HCT116 (cell line): ENCODE data around the gene ZDHHC22. TPM values are rescaled to one million over a fixed set of nuclear protein-coding genes. Genes with fewer than 3 reads are reported as not detected.

ENCODE experiments used
- ATAC-seq: fragments of 200-7000 bp; cut with Tn5 transposase; 2 replicates; pipeline ENCODE4 v1.9.1; 2020; ENCODE audit warnings: mild to moderate bottlenecking, moderate library complexity
- BruUV-seq: library from RNA; stranded (reverse); fragments of 400-500 nt; replicated peaks from 2 replicates; lab custom pipeline; 2021; lab: Mats Ljungman, UMichigan
- CTCF ChIA-PET: fragments of 300-600 bp; sonication (Branson Sonifier 250); formaldehyde crosslinking; loops from one replicate; lab custom pipeline; 2021; ENCODE audit warnings: antibody characterized with exemption; lab: Charles Lee
- POLR2A ChIA-PET: fragments of 300-600, 350-600 bp; sonication (Branson Sonifier 250); formaldehyde crosslinking; loops from one replicate; lab custom pipeline; 2021; ENCODE audit warnings: antibody characterized with exemption; lab: Charles Lee
- RAD21 ChIA-PET, 2 experiments: fragments of 300-600 bp; sonication (Branson Sonifier 250); formaldehyde crosslinking; loops; one replicate each; lab custom pipeline; 2023; ENCODE audit warnings: low total read pairs in 2 of 2; ENCODE audit not compliant: uncharacterized antibody in 2 of 2, unreplicated experiment in 2 of 2, low non-redundant PET in 1 of 2; lab: Charles Lee
- DNase-seq: peaks from one replicate; pipeline ENCODE4 v3.0.0-alpha.2; 2010; ENCODE audit warnings: low read depth, low spot score
- H2AFZ ChIP-seq: fragments of 200-600 bp; shearing (Covaris generic), sonication (generic); 2 replicates; pipeline ENCODE4 v1.6.1; 2017; ENCODE audit warnings: low read depth, mixed run types, mixed read lengths, antibody characterized with exemption, low read length; ENCODE audit not compliant: poor library complexity, severe bottlenecking
- H3K27ac ChIP-seq: 2 replicates; pipeline ENCODE4 v1.5.1; 2012; ENCODE audit warnings: low read depth, low read length
- H3K27me3 ChIP-seq: fragments of 200-600 bp; sonication (generic); 2 replicates; pipeline ENCODE4 v1.6.1; 2016; ENCODE audit warnings: mixed run types, low read length, mixed read lengths; ENCODE audit not compliant: insufficient read depth
- H3K36me3 ChIP-seq, 2 experiments: fragments of 200-500 bp in 1 of 2; fragments of 200-600 bp in 1 of 2; sonication (Bioruptor generic) in 1 of 2; sonication (generic) in 1 of 2; 2 replicates each; pipeline versions ENCODE4 v1.5.1 to v1.6.1; 2014 to 2016; ENCODE audit warnings: low read length in 2 of 2, inconsistent platforms in 1 of 2, mixed read lengths in 1 of 2, mixed run types in 1 of 2; ENCODE audit not compliant: insufficient read depth in 2 of 2, control insufficient read depth in 1 of 2
- H3K4me1 ChIP-seq, 2 experiments: fragments of 200-600 bp in 1 of 2; sonication (generic) in 1 of 2; 2 replicates each; pipeline versions ENCODE4 v1.5.1 to v1.6.1; 2012 to 2017; ENCODE audit warnings: low read length in 2 of 2, inconsistent platforms in 1 of 2, mild to moderate bottlenecking in 1 of 2, mixed read lengths in 1 of 2, mixed run types in 1 of 2, moderate library complexity in 1 of 2; ENCODE audit not compliant: insufficient read depth in 2 of 2, control insufficient read depth in 1 of 2
- H3K4me2 ChIP-seq: fragments of 200-600 bp; sonication (generic); 2 replicates; pipeline ENCODE4 v1.6.1; 2017; ENCODE audit warnings: mixed run types, low read length, mixed read lengths
- H3K4me3 ChIP-seq, 2 experiments: fragments of 200-600 bp in 1 of 2; sonication (generic) in 1 of 2; replicated peaks in 1 of 2; 2 replicates each; pipeline ENCODE4 v1.5.1; 2011 to 2016; ENCODE audit warnings: low read length in 2 of 2, control low read depth in 1 of 2, low read depth in 1 of 2, mild to moderate bottlenecking in 1 of 2, mixed read lengths in 1 of 2, mixed run types in 1 of 2
- H3K79me2 ChIP-seq: fragments of 200-600 bp; sonication (generic); 2 replicates; pipeline ENCODE4 v1.6.1; 2017; ENCODE audit warnings: mild to moderate bottlenecking, mixed run types, low read length, moderate library complexity, mixed read lengths; ENCODE audit not compliant: insufficient read depth
- H3K9ac ChIP-seq: fragments of 200-600 bp; sonication (generic); 2 replicates; pipeline ENCODE4 v1.6.1; 2016; ENCODE audit warnings: low read length, mixed read lengths
- H3K9me2 ChIP-seq: fragments of 200-600 bp; sonication (generic), shearing (Covaris generic); 2 replicates; pipeline ENCODE4 v1.6.1; 2017; ENCODE audit warnings: mixed run types, mild to moderate bottlenecking, moderate library complexity; ENCODE audit not compliant: insufficient read depth
- H3K9me3 ChIP-seq, 2 experiments: fragments of 200-500 bp in 1 of 2; fragments of 200-600 bp in 1 of 2; sonication (Bioruptor generic) in 1 of 2; sonication (generic) in 1 of 2; 2 replicates each; pipeline ENCODE4 v1.6.1; 2014 to 2017; ENCODE audit warnings: low read length in 2 of 2, mixed read lengths in 2 of 2, inconsistent platforms in 1 of 2, low read depth in 1 of 2, mild to moderate bottlenecking in 1 of 2, mixed run types in 1 of 2, moderate library complexity in 1 of 2; ENCODE audit not compliant: control insufficient read depth in 1 of 2, insufficient read depth in 1 of 2
- H4K20me1 ChIP-seq: fragments of 200-600 bp; sonication (generic), shearing (Covaris generic); 2 replicates; pipeline ENCODE4 v1.6.1; 2017; ENCODE audit warnings: mixed run types, mild to moderate bottlenecking, moderate library complexity; ENCODE audit not compliant: insufficient read depth
- CBX3 ChIP-seq: IDR thresholded peaks from 2 replicates; pipeline ENCODE4 v1.6.1; 2012; ENCODE audit warnings: low read depth
- EGR1 ChIP-seq: IDR thresholded peaks from 2 replicates; pipeline ENCODE4 v1.6.1; 2012; ENCODE audit warnings: low read depth
- ELF1 ChIP-seq: IDR thresholded peaks from 2 replicates; pipeline ENCODE4 v1.6.1; 2012; ENCODE audit warnings: low read depth, borderline replicate concordance
- EZH2 ChIP-seq: fragments of 200-600 bp; sonication (generic); IDR thresholded peaks from 2 replicates; pipeline ENCODE4 v1.6.1; 2017; ENCODE audit warnings: antibody characterized with exemption, mixed run types
- EZH2phosphoT487 ChIP-seq: fragments of 200-600 bp; IDR thresholded peaks from 2 replicates; pipeline ENCODE4 v1.6.1; 2018; ENCODE audit warnings: antibody characterized with exemption, borderline replicate concordance
- JUND ChIP-seq: IDR thresholded peaks from 2 replicates; pipeline ENCODE4 v1.6.1; 2012
- POLR2A ChIP-seq: IDR thresholded peaks from 2 replicates; pipeline ENCODE4 v1.7.0; 2011; ENCODE audit warnings: borderline replicate concordance; ENCODE audit not compliant: insufficient read depth, insufficient read length; ENCODE audit errors: extremely low read depth
- POLR2AphosphoS5 ChIP-seq: IDR thresholded peaks from 2 replicates; pipeline ENCODE4 v1.6.1; 2011; ENCODE audit warnings: mild to moderate bottlenecking, low read depth, low read length, moderate library complexity
- RAD21 ChIP-seq: IDR thresholded peaks from 2 replicates; pipeline ENCODE4 v1.6.1; 2012; ENCODE audit warnings: low read depth, mild to moderate bottlenecking
- SIN3A ChIP-seq: IDR thresholded peaks from 2 replicates; pipeline ENCODE4 v1.6.1; 2012; ENCODE audit warnings: low read depth
- SP1 ChIP-seq: IDR thresholded peaks from 2 replicates; pipeline ENCODE4 v1.6.1; 2012; ENCODE audit warnings: low read depth
- SRF ChIP-seq: IDR thresholded peaks from 2 replicates; pipeline ENCODE4 v1.6.1; 2012; ENCODE audit warnings: low read depth
- TCF7L2 ChIP-seq: IDR thresholded peaks from 2 replicates; pipeline ENCODE4 v1.7.0; 2011; ENCODE audit warnings: borderline replicate concordance, inconsistent platforms; ENCODE audit not compliant: insufficient read depth, insufficient read length; ENCODE audit errors: extremely low read depth
- YY1 ChIP-seq: IDR thresholded peaks from 2 replicates; pipeline ENCODE4 v1.6.1; 2011; ENCODE audit warnings: low read length, low read depth, moderate library complexity, mild to moderate bottlenecking; ENCODE audit not compliant: insufficient replicate concordance; ENCODE audit errors: extremely low read depth
- ZBTB33 ChIP-seq: IDR thresholded peaks from 2 replicates; pipeline ENCODE4 v1.6.1; 2011; ENCODE audit warnings: mild to moderate bottlenecking, low read length, moderate library complexity; ENCODE audit not compliant: insufficient replicate concordance; ENCODE audit errors: extremely low read depth
- ZFX ChIP-seq: fragments of 450-650 bp; IDR thresholded peaks from 2 replicates; pipeline ENCODE4 v1.6.1; 2017
- ZNF274 ChIP-seq: fragments of 200-500 bp; sonication (Bioruptor generic); IDR thresholded peaks from 2 replicates; pipeline ENCODE4 v1.6.1; 2014; ENCODE audit warnings: mild to moderate bottlenecking, low read depth, low read length, inconsistent platforms
- intact Hi-C: fragments of 100-400 bp; cut with micrococcal nuclease; formaldehyde crosslinking; loops from 2 replicates; pipeline ENCODE4 v1.10.0; 2022
- total RNA-seq: library from RNA; stranded (reverse); gene quantifications from one replicate; pipeline ENCODE4 v1.2.1, GENCODE V29; 2021; ENCODE audit not compliant: unreplicated experiment
- TF ChIP-seq, protein P1 (sequence below): IDR thresholded peaks from 2 replicates; pipeline ENCODE4 v1.6.1; 2012; ENCODE audit warnings: low read depth
- TF ChIP-seq, protein P2 (sequence below): IDR thresholded peaks from 2 replicates; pipeline ENCODE4 v1.6.1; 2012

ZDHHC22 gene
- total RNA-seq, 1 experiment from 2014 or later: 0.10 TPM

- ChIA-PET CTCF (no interaction called here), POLR2A (no interaction called here), RAD21 (no interaction called here)
- Histone ChIP-seq H4K20me1 (no peaks in the 10 kb centered on the region), H3K27ac (no peak overlapping the region), H3K4me3 (no peak overlapping the region), H3K9ac (no peak overlapping the region), H3K9me2 (no peaks in the 10 kb centered on the region), H3K4me1 (peaks cover 6 to 8% of the 10 kb centered on the region in 2 experiments), H3K36me3 (peaks cover 6 to 12% of the 10 kb centered on the region in 2 experiments; a peak in 2 of 4 replicates), H3K79me2 (peaks cover 48% of the 10 kb centered on the region), H2AFZ (no peak overlapping the region), H3K4me2 (no peak overlapping the region), H3K27me3 (no peaks in the 10 kb centered on the region), H3K9me3 (no peaks in the 10 kb centered on the region)
- intact Hi-C loops: no loop called here
- no peak for ATAC-seq
- TF ChIP-seq CBX3: no peak
- no peak for TF ChIP-seq TCF7L2
- no peak for TF ChIP-seq ZNF274
- TF ChIP-seq POLR2A: no peak
- TF ChIP-seq, protein P1, sequence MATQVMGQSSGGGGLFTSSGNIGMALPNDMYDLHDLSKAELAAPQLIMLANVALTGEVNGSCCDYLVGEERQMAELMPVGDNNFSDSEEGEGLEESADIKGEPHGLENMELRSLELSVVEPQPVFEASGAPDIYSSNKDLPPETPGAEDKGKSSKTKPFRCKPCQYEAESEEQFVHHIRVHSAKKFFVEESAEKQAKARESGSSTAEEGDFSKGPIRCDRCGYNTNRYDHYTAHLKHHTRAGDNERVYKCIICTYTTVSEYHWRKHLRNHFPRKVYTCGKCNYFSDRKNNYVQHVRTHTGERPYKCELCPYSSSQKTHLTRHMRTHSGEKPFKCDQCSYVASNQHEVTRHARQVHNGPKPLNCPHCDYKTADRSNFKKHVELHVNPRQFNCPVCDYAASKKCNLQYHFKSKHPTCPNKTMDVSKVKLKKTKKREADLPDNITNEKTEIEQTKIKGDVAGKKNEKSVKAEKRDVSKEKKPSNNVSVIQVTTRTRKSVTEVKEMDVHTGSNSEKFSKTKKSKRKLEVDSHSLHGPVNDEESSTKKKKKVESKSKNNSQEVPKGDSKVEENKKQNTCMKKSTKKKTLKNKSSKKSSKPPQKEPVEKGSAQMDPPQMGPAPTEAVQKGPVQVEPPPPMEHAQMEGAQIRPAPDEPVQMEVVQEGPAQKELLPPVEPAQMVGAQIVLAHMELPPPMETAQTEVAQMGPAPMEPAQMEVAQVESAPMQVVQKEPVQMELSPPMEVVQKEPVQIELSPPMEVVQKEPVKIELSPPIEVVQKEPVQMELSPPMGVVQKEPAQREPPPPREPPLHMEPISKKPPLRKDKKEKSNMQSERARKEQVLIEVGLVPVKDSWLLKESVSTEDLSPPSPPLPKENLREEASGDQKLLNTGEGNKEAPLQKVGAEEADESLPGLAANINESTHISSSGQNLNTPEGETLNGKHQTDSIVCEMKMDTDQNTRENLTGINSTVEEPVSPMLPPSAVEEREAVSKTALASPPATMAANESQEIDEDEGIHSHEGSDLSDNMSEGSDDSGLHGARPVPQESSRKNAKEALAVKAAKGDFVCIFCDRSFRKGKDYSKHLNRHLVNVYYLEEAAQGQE: no peak
- TF ChIP-seq YY1: no peak
- no peak for TF ChIP-seq ZFX
- no peak for TF ChIP-seq JUND
- no peak for TF ChIP-seq RAD21
- no peak for TF ChIP-seq POLR2AphosphoS5
- no peak for TF ChIP-seq ELF1
- TF ChIP-seq SRF: no peak
- no peak for TF ChIP-seq EZH2
- no peak for TF ChIP-seq EGR1
- no peak for TF ChIP-seq EZH2phosphoT487
- no peak for TF ChIP-seq ZBTB33
- TF ChIP-seq SIN3A: no peak
- TF ChIP-seq, protein P2, sequence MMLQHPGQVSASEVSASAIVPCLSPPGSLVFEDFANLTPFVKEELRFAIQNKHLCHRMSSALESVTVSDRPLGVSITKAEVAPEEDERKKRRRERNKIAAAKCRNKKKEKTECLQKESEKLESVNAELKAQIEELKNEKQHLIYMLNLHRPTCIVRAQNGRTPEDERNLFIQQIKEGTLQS: no peak
- no peak for TF ChIP-seq SP1
- DNase-seq: no peak
- no TSS peak for BruUV-seq
Measured at GRCh38 chr14:77104393-77104792, 37.2 kb downstream of the ZDHHC22 start.
